Adipocyte (in vitro differentiated cells): ENCODE measurements around the gene NFKBIA.

Source experiments
- DNase-seq: peaks from one replicate; pipeline ENCODE4 v3.0.0-alpha.2; 2015; ENCODE audit warnings: low read depth
- H3K27me3 ChIP-seq: replicated peaks from 2 replicates; pipeline ENCODE4 v1.7.0; 2013; ENCODE audit warnings: mild to moderate bottlenecking, low read length, moderate library complexity; ENCODE audit not compliant: control insufficient read depth, insufficient read depth
- H3K36me3 ChIP-seq: 2 replicates; pipeline ENCODE4 v1.7.0; 2013; ENCODE audit warnings: low read length, mild to moderate bottlenecking, moderate library complexity; ENCODE audit not compliant: control insufficient read depth, insufficient read depth, severe bottlenecking
- H3K4me1 ChIP-seq: 2 replicates; pipeline ENCODE4 v1.7.0; 2013; ENCODE audit warnings: mild to moderate bottlenecking, low read length, moderate library complexity; ENCODE audit not compliant: control insufficient read depth, insufficient read depth
- H3K4me3 ChIP-seq: 2 replicates; pipeline ENCODE4 v1.7.0; 2013; ENCODE audit warnings: mild to moderate bottlenecking, low read length, moderate library complexity
- H3K9ac ChIP-seq: 2 replicates; pipeline ENCODE4 v1.7.0; 2013; ENCODE audit warnings: mild to moderate bottlenecking, low read length, moderate library complexity
- H3K9me3 ChIP-seq: 2 replicates; pipeline ENCODE4 v1.7.0; 2013; ENCODE audit warnings: mild to moderate bottlenecking, low read length, moderate library complexity; ENCODE audit not compliant: control insufficient read depth

The NFKBIA gene

DNA sequence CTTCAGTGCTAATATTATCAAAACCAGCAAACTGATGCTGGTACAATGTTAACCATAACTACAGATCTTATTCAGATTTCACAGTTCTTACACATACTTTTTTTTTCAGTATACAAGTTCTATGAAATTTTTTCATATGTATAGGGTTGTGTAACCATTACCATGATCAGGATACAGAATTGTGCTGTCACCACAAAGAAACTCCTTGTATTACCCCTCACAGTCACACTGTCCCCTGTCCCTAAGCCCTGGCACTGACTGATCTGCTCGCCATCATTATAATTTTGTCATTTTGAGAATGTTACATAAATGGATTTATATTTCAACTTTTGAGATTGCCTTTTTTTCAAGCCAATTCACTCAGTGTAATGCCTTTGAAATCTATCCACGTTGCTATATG, 21.3 kb upstream of the NFKBIA start:
- Histone ChIP-seq H3K27me3 (no peaks in the 10 kb centered on the region), H3K9me3 (no peaks in the 10 kb centered on the region), H3K36me3 (no peaks in the 10 kb centered on the region), H3K4me3 (no peak overlapping the region), H3K4me1 (peaks cover 3% of the 10 kb centered on the region), H3K9ac (no peak overlapping the region)
- no peak for DNase-seq

DNA sequence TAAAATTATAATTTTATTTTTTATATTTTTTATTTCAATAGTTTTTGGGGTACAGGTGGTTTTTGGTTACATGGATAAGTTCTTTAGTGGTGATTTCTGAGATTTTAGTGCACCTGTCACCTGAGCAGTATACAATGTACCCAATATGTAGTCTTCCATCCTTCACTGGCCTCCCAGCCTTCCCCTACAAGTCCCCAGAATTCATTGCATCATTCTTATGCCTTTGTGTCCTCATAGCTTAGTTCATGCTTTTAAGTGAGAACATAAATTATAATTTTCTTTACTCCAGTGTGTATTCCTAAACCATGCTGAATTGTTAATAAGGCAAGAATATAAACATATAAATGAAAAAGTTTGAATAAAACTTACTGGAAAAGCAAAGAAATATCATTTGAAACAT, 19.1 kb upstream of the NFKBIA start:
- Histone ChIP-seq H3K4me1 (peaks cover 15% of the 10 kb centered on the region), H3K27me3 (no peaks in the 10 kb centered on the region), H3K9me3 (no peaks in the 10 kb centered on the region), H3K36me3 (no peaks in the 10 kb centered on the region), H3K4me3 (no peak overlapping the region), H3K9ac (no peak overlapping the region)
- DNase-seq, result no peak

DNA sequence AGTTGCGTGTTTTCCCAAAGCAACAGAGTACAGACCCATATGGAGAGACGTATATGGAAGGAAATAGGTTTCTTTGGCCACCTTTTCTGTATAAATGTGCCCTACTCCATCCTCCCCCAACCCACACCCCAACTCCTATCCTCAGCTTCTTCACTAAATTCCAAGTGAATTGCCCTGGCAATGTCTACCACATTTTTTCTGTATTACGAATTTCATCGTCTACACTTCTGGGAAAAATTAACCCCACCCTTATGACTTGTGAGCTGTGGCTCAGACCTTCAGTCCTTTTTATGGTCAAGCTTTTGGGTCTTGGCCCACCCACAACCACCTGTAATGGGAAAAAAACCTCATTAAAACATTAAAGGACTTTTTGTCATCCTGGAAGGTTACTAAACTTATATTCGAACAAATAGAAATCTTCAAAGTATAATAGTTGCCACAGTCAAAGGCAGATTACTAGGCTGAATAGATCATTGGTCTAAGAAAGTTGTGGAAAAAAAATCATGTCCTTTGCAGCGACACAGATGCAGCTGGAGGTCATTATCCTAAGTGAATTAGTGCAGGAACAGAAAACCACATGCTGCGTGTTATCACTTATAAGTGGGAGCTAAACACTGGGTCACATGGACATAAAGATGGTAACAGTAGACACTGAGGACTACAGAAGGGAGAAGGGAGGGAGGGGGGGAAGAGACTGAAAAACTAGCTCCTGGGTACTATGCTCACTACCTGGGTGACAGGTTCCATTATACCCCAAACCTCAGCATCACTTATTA, 15.7 kb upstream of the NFKBIA start:
- Histone ChIP-seq H3K9me3 (no peaks in the 10 kb centered on the region), H3K9ac (no peak overlapping the region), H3K4me1 (peaks cover 15% of the 10 kb centered on the region), H3K4me3 (no peak overlapping the region), H3K36me3 (no peaks in the 10 kb centered on the region), H3K27me3 (no peaks in the 10 kb centered on the region)
- peak; percentile 65 for DNase-seq

DNA sequence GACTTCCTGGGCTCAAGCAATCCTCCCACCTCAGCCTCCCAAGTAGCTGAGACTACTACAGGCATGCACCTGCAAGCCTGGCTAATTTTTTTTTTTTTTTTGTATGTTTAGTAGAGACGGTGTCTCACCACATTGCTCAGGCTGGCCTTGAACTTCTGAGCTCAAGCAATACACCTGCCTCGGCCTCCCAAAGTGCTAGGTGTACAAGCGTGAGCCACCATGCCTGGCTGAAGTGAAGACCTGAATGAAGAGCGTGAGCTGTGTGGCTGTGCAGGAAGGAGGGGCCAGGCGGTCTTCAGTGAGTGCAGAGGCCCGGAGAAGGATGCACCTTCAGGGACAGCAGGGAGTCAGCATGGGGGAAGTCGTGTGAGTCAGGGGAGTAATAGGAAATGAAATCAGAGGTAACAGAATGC, 14.9 kb upstream of the NFKBIA start:
- H3K9me3 ChIP-seq, result no peaks in the 10 kb centered on the region
- no peak for DNase-seq
- no peak overlapping the region for H3K4me3 ChIP-seq
- no peak overlapping the region for H3K9ac ChIP-seq
- no peaks in the 10 kb centered on the region for H3K27me3 ChIP-seq
- no peaks in the 10 kb centered on the region for H3K36me3 ChIP-seq
- peaks cover 16% of the 10 kb centered on the region for H3K4me1 ChIP-seq

DNA sequence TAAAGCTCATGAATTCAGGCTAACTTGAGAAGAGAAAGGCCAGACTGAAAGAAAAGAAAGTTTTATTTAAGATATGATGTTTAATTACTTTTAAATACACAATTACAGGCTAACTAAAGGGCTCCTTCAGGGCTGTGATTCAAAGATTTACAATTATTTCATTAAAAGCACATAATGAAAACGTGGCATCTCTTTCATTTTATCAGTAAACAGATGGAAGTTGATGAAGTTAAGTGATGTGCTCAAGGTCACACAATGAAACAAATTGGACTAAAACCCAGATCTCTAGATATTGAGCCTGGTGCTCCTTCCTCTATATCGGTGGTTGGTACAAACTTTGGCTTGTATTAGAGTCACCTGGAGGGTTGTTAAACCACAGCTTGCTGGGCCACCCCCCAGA, 13.5 kb upstream of the NFKBIA start:
- Histone ChIP-seq H3K27me3 (no peaks in the 10 kb centered on the region), H3K4me1 (peaks cover 20% of the 10 kb centered on the region), H3K9me3 (no peaks in the 10 kb centered on the region), H3K4me3 (no peak overlapping the region), H3K9ac (no peak overlapping the region), H3K36me3 (no peaks in the 10 kb centered on the region)
- no peak for DNase-seq

DNA sequence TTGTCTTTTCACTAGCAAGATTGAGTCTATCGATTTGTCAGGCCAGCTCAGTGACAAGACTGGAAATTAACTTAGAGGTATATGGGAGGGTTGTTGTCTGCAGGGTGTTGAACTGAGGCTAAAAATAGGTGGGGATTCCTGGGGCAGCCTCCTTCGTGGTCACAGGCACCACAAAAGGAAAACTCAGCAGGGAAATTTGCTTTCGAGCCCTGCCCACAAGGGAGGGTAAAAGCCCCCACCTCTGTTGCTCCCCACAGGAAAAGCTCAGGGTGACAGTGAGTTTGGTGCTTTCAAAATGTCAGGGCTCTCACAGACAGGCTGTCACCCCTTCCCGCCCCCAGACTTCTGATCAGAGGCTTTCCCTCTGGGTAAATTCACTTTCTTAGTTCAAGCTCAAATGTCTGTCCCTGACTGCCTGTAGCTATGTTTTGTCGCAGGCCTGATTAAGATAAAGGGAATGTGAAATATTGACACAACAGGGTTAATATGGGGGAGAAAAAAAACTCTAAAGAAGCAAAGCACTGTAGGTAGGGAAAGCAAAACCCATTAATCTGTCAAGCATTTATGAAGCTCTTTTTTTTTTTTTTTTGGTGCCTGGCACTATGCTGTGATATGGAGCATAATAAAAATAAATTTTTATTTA, 11.7 kb upstream of the NFKBIA start:
- H3K27me3 ChIP-seq, result no peaks in the 10 kb centered on the region
- DNase-seq, result no peak
- peaks cover 19% of the 10 kb centered on the region for H3K4me1 ChIP-seq
- H3K9me3 ChIP-seq, result no peaks in the 10 kb centered on the region
- H3K36me3 ChIP-seq, result no peaks in the 10 kb centered on the region
- no peak overlapping the region for H3K4me3 ChIP-seq
- H3K9ac ChIP-seq, result no peak overlapping the region

DNA sequence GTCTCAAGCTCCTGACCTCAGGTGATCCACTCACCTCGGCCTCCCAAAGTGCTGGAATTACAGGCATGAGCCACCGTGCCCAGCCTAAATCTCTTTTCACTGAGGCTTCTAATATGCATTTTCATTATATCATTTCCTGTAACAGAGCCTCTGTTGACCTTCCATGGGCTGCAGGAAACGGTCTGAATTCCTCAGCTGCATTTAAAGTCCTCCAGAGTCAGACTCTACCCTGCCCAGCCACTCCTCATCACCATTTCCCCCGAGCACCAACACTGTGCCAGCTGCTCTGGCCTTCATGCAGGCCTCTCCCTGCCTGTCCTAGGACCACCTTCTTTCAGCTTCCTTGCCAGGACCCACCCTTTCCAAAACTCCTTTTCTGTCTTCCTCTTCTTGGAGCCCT, 9.8 kb upstream of the NFKBIA start:
- Histone ChIP-seq H3K4me3 (no peak overlapping the region), H3K9ac (peak overlapping the region; percentile 10), H3K4me1 (peaks cover 7% of the 10 kb centered on the region)

DNA sequence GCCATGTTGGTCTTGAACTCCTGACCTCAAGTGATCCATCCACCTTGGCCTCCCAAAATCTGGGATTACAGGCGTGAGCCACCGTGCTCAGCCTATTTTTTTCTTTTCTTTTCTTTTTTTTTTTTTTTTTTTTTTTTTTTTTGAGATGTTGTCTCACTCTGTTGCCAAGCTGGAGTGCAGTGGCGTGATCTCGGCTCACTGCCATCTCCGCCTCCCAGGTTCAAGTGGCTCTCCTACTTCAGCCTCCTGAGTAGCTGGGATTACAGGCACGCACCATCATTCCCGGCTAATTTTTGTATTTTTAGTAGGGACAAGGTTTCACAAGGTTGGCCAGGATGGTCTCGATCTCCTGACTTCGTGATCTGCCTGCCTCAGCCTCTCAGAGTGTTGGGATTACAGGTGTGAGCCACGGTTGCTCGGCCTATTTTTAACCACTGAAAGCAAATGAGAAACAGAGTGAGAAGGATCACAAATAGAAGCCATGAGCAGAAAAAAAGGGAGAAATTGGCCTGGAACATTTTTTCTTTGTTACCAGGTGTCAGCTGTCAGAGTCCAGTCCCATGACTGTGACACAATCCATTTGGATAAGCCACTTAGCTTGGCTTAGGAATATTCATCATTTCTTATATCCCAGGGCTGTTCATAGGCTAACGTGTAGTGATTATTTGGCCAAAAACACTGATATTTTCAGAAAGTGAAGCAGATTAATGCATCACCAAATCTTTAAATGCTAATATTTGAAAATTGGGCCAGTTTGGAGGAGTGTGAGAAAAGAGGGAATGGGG, 7.9 kb upstream of the NFKBIA start:
- peak overlapping the region; percentile 31 for H3K9ac ChIP-seq
- no peaks in the 10 kb centered on the region for H3K9me3 ChIP-seq
- H3K36me3 ChIP-seq, result no peaks in the 10 kb centered on the region
- no peak overlapping the region for H3K4me3 ChIP-seq
- no peaks in the 10 kb centered on the region for H3K27me3 ChIP-seq
- DNase-seq, result no peak
- H3K4me1 ChIP-seq, result peaks cover 7% of the 10 kb centered on the region

More for the DNA sequence above, 9.8 kb upstream of the NFKBIA start:
- Histone ChIP-seq H3K36me3 (no peaks in the 10 kb centered on the region), H3K27me3 (no peaks in the 10 kb centered on the region), H3K9me3 (no peaks in the 10 kb centered on the region)
- peak; percentile 40 for DNase-seq

DNA sequence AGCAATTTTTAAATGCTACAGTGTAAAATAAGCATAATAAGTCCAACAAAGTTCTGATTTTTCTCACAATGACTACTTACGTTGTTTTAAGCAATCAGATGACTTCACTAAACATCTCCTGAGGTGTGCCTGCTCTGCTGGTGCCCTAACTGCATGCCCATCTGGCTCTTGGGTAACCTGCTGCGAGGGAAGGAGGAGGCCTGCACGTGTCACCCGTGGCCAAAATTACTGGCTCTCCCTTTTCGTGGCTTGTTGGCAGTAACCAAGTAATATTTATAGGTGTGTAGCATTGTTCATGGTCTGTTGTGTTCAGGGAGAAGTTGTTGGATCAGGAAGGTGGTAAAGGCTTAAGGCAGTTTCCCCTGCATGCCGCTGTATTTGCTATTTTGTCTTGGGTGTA, 6.3 kb upstream of the NFKBIA start:
- no peak overlapping the region for H3K4me3 ChIP-seq
- no peaks in the 10 kb centered on the region for H3K27me3 ChIP-seq
- H3K36me3 ChIP-seq, result no peaks in the 10 kb centered on the region
- H3K4me1 ChIP-seq, result peaks cover 17% of the 10 kb centered on the region
- no peak overlapping the region for H3K9ac ChIP-seq
- H3K9me3 ChIP-seq, result no peaks in the 10 kb centered on the region
- no peak for DNase-seq

DNA sequence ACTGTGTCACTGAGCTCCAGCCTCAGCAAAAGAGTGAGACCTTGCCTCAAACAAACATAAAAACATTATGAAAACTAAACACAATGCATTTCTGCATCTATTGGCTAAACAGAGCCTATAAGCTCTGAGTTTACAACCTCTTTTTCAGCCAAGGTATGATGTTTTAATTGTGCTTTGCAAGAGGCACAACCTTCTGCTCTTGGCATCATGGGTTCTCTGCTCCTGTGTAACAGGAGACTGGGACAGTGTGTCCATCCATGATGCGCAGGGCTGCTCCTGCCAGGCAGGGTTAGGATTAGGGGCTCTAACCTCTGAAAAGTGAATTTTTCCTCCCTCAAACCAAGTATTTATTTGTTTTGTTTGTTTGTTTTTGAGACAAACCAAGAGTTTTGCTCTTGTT, 5.0 kb upstream of the NFKBIA start:
- H3K36me3 ChIP-seq, result no peaks in the 10 kb centered on the region

DNA sequence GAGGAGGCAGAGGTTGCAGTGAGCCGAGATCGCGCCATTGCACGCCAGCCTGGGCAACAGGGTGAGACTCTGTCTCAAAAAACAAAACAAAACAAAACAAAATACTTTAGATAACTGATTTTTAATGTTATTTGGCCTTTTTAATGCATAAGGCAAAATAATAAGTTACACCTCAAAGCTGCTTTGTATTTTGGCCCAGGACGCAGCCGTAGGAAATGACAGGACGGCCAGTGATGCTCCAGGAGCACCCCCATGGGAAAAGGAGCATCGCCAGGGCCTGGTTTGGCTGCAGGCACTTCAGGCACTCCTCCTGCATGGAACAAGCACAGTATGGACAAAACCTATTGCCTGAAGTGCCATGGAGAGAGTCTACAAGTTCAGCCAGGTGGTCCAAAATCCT, 3.5 kb upstream of the NFKBIA start:
- Histone ChIP-seq H3K4me3 (no peak overlapping the region), H3K36me3 (peaks cover 7% of the 10 kb centered on the region), H3K27me3 (no peaks in the 10 kb centered on the region), H3K4me1 (peaks cover 19% of the 10 kb centered on the region), H3K9ac (no peak overlapping the region), H3K9me3 (no peaks in the 10 kb centered on the region)
- DNase-seq, result no peak

More for the DNA sequence above, 5.0 kb upstream of the NFKBIA start:
- no peaks in the 10 kb centered on the region for H3K27me3 ChIP-seq
- DNase-seq, result no peak
- H3K9ac ChIP-seq, result no peak overlapping the region
- peaks cover 23% of the 10 kb centered on the region for H3K4me1 ChIP-seq
- no peaks in the 10 kb centered on the region for H3K9me3 ChIP-seq
- no peak overlapping the region for H3K4me3 ChIP-seq
